Skin epidermis (tissue), 12 donors: ENCODE measurements around the gene VSTM2L.

Experiments used
- H3K27ac ChIP-seq, 21 experiments: fragments of 200-600 bp; sonication (generic) in 11 of 21; one replicate each; pipeline ENCODE4 v1.5.0; 2020; ENCODE audit warnings: mild to moderate bottlenecking in 3 of 21, inconsistent platforms in 2 of 21, moderate library complexity in 2 of 21
- H3K4me3 ChIP-seq, 7 experiments: fragments of 200-600 bp; sonication (generic) in 2 of 7; one replicate each; pipeline ENCODE4 v1.5.0; 2020; ENCODE audit warnings: inconsistent platforms in 2 of 7, mild to moderate bottlenecking in 2 of 7, moderate library complexity in 1 of 7

Gene VSTM2L

DNA sequence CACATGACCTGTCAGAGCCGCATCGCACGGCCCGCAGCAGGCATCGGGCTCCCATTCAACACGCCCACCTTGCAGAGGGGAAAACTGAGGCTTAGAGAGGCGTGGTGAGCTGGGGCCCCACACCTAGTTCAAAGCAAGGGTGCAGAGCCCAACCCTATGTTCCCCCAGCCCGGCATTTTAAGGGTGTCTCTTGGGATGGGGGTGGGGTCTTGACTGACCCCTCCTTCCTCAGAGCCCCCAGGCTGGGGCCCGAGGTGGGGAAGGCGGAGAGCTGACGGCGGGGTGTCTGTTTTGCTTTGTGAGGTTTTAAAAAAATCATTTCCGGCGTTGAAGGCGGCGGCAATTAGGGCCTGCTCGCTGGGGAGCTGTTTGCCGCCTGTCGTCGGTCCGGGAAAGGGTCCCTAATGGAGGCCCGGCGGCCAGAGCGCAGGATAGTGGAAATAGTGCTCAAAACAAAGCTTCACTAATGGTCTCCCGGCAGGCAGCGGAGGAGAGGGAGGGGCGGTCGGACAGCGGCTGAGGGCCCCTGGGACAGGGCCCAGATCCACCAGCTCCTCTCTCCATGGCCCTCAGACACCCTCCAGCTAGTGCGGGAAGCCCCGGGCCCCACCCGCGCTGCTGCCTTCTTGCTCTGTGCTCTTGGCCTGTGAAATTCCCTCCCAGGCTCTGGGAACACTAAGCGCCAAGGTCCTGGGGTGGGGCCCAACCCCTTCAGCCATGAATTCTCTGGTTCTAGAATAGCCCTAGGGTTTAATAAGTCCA is 11.9 kb downstream of the VSTM2L start:
- H3K4me3 ChIP-seq: no peak overlapping the region
- no peak overlapping the region for H3K27ac ChIP-seq

DNA sequence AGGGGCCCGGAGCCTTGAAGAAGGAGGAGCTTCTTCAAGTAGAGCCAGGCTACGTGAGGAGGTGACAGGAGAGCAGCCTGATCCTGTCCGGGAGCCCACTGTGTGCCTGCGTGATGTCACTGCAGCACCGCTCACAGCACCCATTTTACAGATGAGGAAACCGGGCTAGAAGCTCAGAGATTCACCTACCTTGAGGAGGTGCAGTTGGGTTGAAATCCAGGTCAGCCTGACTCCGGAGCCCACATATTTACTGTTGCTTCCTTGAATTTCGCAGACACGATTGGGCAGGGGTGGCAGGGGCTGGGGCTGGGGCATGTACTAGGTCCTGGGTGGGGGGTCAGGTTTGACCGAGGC is 12.5 kb downstream of the VSTM2L start:
- H3K4me3 ChIP-seq: no peak overlapping the region
- H3K27ac ChIP-seq: no peak overlapping the region

DNA sequence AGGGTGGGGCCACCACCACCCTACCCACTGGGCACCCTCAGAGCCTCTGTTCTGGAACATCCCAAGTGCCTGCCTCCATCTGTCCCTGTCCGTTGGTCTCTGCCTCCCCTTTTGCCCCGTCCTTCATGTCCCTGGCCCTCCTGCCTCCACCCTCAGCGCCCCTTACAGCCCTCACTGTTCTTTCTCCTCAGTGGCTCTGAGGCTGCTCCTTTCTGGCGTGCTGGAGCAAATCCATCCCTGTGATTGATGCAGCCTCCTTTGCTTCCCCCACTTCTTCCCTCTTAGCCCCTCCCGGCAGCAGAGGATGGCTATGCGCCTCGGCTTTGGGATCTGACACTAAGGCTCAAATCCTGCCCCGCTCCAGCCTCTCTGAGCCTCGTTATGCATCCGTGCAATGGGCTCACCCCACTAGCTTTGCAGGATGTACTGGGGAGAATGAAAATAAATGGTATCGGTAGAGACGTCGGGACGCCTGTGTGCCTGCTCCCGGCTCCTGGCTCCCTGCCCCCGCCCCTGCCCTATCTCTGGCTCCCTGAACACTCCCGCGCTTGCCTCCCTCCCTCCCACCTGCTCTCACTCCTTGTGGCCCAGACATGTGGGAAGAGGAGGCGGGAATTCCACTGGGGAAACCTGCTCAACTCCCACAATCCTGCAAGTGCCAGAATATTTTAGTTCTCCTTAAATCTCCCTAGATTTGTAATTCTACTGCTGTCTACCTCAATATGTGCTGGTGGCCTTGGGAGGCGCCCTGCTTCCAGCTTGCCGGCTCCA is 13.1 kb downstream of the VSTM2L start:
- Histone ChIP-seq H3K27ac (no peak overlapping the region), H3K4me3 (no peak overlapping the region)

DNA sequence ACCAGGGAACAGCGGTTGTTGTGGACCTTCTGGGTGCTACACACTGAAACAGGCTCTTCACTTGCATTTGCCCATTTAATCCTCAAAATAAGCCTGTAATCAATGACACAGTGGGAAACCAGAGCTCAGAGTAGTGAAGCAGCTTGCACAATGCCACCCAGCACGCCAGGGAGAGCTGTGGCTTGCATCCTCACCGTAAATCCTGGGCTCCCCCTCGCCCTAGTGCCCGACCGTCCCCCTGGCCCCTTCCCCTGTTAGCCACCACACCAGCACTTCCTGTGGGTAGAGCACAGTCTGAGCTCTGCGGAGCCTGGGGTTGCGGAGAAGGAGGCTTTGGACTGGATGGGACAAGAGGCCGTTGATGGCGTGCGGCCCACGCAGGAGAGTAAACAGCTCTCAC is 14.5 kb downstream of the VSTM2L start:
- H3K27ac ChIP-seq: no peak overlapping the region
- H3K4me3 ChIP-seq: no peak overlapping the region

GRCh38 chr20:37918035-37918434 is 15.1 kb downstream of the VSTM2L start:
- no peak overlapping the region for H3K27ac ChIP-seq

GRCh38 chr20:37919389-37920040 is 16.6 kb downstream of the VSTM2L start:
- no peak overlapping the region for H3K4me3 ChIP-seq
- no peak overlapping the region for H3K27ac ChIP-seq

More at GRCh38 chr20:37918035-37918434, 15.1 kb downstream of the VSTM2L start:
- no peak overlapping the region for H3K4me3 ChIP-seq

DNA sequence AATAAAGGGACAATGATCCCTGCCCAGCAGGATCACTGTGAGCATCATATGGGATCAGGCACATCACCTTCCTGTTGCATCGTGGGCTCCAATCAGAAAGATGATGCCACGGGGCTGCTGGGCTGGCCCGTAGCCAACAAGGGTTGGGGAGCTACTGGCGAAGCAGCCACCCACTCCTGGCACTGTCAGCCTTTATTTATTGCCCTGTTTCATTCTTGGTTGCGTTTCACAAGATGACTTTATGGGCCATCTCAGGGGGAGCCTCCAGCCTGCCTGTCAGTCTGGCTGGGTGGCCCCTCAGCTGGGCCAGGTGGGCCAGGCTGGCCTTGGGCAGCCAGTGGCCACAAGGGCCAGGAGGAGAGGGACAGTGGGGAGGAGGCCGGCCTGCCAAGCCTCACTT is 17.3 kb downstream of the VSTM2L start:
- Histone ChIP-seq H3K27ac (no peak overlapping the region), H3K4me3 (no peak overlapping the region)

DNA sequence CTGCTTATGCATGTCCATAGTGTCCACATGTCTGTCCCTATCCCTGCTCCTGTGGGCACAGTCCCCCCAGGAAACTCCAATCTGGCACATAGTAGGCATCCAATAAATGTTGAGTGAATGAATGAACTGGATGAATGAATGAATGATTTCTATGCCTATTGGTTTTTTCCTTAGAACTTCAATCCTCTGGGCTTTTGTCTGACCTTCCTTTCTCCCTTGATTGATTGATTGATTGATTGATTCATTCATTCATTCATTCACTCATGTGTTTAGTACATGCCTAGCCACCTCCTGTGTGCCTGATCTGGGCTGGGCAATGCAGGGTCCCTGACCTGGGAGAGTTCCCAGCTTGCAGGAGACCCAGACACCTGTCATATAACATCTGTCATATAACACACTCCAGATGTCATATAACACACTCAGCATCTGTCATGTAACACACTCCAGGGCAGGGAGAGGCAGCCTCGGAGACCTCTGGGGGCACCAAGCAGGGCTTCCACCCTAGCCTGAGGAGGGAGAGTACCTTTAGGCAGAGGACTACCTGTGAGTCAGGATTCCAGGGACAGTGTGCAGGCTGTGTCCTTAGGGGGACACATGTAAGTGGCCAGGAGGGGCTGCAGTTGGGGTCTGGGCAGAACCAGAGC is 17.9 kb downstream of the VSTM2L start:
- Histone ChIP-seq H3K4me3 (no peak overlapping the region), H3K27ac (no peak overlapping the region)

- Histone ChIP-seq H3K27ac (no peak overlapping the region), H3K4me3 (no peak overlapping the region)
These were observed 18.5 kb downstream of the VSTM2L start for GRCh38 chr20:37921341-37921929.

DNA sequence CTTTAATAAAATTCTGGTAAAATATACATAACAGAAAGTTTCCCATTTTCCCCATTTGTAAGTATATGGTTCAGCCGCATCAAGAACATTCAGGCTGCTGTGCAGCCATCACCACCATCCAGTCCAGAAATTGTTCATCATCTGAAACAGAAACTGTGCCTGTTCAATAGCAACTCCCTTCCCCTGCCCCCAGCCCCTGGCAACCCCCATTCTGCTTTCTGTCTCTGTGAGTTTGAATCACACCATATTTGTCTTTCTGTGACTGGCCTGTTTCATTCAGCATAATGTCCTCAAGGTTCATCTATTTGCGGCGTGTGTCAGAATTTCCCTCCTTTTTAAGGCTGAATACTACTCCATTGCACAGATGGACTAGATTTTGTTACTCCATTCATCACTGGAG is 19.1 kb downstream of the VSTM2L start:
- H3K4me3 ChIP-seq: no peak overlapping the region
- no peak overlapping the region for H3K27ac ChIP-seq

GRCh38 chr20:37925265-37926165 is 22.6 kb downstream of the VSTM2L start:
- Histone ChIP-seq H3K27ac (no peak overlapping the region), H3K4me3 (no peak overlapping the region)

- no peak overlapping the region for H3K27ac ChIP-seq
- no peak overlapping the region for H3K4me3 ChIP-seq
These were observed 23.7 kb downstream of the VSTM2L start for GRCh38 chr20:37926612-37927011.

DNA sequence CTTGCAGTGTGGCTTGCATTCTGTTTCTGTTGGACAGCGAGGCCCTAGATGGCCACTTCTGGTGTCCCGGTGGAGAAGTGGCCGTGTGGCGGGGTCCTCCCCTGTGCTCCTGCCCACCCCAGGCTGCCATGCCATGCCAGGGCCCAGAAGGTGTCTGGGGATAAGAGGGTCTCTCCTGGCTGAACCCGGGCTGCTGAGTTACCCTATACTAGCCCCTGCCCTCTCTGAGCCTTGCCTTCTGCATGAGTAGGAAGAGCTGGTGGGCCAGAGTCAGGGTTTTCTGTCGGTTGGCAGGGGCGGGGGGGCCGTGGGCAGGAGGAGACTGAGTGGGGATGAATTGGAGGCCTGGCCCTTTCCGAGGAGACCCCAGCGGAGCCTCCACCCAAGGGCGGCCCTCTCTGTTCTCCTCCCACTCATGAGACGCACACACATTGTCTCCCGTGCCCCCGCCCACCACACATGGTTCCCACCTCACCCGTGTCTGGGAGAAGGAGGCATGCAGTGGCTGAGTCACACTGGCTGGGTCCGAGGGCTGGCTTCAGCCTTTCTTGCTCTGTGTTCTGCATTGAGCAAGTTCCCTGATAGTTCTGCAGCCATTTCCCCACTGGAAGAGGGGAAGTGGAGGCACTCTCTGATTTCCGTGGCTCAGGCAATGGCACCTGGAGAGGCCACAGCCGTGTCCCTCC is 24.6 kb downstream of the VSTM2L start:
- Histone ChIP-seq H3K27ac (no peak overlapping the region), H3K4me3 (no peak overlapping the region)

DNA sequence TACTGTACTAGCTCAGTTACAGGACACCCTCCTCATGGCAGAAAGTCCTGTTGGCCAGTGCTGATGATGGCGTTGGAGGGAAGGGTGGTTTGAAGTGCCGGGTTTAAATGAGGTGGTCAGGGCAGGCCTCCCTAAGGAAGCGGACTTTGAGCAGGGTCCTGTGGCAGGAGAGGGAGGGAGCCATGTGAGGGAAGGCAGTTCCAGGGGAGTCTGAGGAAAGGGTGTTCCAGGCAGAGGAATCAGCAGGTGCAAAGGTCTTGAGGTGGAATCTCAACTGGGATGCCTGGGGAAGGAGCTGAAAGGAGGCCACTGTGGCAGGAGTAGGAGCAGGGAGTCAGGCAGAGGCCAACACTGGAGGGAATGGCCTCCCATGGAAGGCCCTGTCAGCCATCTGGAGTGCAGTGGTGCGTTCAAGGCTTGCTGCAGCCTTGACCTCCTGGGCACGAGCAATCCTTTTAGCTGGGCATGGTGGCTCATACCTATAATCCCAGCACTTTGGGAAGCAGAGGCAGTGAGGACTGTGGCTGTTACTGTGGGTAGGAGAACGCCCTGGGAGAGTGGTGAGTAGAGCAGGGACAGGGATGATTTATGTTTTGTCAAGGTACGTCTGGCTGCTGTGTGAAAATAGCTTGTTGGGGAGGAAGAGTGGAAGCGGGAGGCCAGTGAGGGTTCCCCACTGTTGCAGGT is 26.2 kb downstream of the VSTM2L start:
- H3K27ac ChIP-seq: no peak overlapping the region
- H3K4me3 ChIP-seq: no peak overlapping the region

DNA sequence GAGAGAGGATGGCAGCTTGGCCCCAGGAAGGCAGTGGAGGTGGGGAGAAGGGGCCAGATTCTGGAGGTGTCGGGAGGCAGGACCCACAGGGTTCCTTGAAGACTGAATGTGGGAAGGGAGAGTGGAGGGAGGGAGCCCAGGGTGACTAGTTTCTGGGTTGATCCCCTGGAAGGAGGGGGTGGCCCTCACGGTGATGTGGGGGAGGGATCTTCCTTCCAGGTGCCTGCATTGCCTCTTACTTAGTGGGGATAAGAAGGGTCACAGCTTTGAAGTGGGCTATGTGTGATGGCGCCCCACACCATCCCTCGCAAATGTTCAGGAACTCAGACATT is 26.7 kb downstream of the VSTM2L start:
- Histone ChIP-seq H3K4me3 (no peak overlapping the region), H3K27ac (no peak overlapping the region)

- Histone ChIP-seq H3K4me3 (no peak overlapping the region), H3K27ac (no peak overlapping the region)
These were observed 28.4 kb downstream of the VSTM2L start for GRCh38 chr20:37931153-37931922.

DNA sequence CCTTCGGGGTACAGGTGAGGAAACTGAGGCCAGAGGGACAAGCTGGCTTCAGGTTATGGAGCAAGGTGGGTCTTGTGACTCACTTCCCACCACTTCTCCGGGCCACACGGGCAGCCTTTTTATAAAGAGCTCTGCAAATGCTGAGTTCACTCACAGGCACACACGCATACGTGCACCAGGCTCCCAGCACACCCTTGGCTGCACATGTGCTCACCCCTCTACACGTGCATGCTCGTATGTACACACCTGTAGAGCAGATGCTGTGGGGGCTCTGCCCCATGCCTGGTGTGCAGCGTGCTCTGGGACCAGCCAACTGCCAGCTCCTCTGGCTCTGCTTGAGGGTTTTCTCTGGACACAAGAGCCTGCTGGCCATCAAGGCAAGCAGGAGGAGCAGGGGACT is 29.1 kb downstream of the VSTM2L start:
- Histone ChIP-seq H3K4me3 (no peak overlapping the region), H3K27ac (no peak overlapping the region)
